Uterus (tissue), 4 donors: ENCODE data around the gene PCDHB13. TPM values are rescaled to one million over a fixed set of nuclear protein-coding genes. Genes with fewer than 3 reads are reported as not detected.
"Not testable (repeated sequence)": the region's sequence is repeated elsewhere in the genome, so short reads cannot be mapped to it uniquely, and the experiment has no call there.

Experiments
- DNase-seq, 2 donors: peaks; one replicate each; pipeline ENCODE4 v3.0.0-alpha.2; 2019 to 2020
- H3K27ac ChIP-seq, 2 donors: fragments of 200-600 bp; sonication (generic); 1 replicate in 1 of 2; 2 replicates in 1 of 2; pipeline ENCODE4 v1.5.1; 2016 to 2018
- H3K27me3 ChIP-seq, 2 donors: fragments of 200-600 bp; sonication (generic); one replicate each; pipeline ENCODE4 v1.5.1; 2018 to 2019; ENCODE audit warnings: control low read depth in 1 of 2
- H3K36me3 ChIP-seq, 2 donors: fragments of 200-600 bp; sonication (generic); one replicate each; pipeline ENCODE4 v1.5.1; 2019; ENCODE audit warnings: control low read depth in 1 of 2
- H3K4me1 ChIP-seq, 2 donors: fragments of 200-600 bp; sonication (generic); one replicate each; pipeline ENCODE4 v1.5.1; 2018 to 2019; ENCODE audit warnings: control low read depth in 1 of 2
- H3K4me3 ChIP-seq, 2 donors: fragments of 200-600 bp; sonication (generic); 1 replicate in 1 of 2; 2 replicates in 1 of 2; pipeline ENCODE4 v1.5.1; 2018 to 2019; ENCODE audit warnings: mild to moderate bottlenecking in 1 of 2
- H3K9me3 ChIP-seq, 2 donors: fragments of 200-600 bp; sonication (generic); one replicate each; pipeline ENCODE4 v1.5.1; 2019; ENCODE audit warnings: control low read depth in 1 of 2
- CTCF ChIP-seq, 4 experiments: fragments of 200-600 bp in 2 of 4; fragments of 450-650 bp in 2 of 4; sonication (generic) in 2 of 4; IDR thresholded peaks; one replicate each; pipeline ENCODE4 v1.5.1; 2016 to 2019; ENCODE audit warnings: antibody characterized with exemption in 4 of 4, mild to moderate bottlenecking in 2 of 4, moderate library complexity in 1 of 4
- POLR2A ChIP-seq, 2 donors: fragments of 450-650 bp; IDR thresholded peaks; one replicate each; pipeline ENCODE4 v1.6.1; 2016; ENCODE audit warnings: antibody characterized with exemption in 2 of 2, mild to moderate bottlenecking in 1 of 2, moderate library complexity in 1 of 2
- intact Hi-C: fragments of 100-400 bp; cut with DNase I; formaldehyde crosslinking; loops from one replicate; pipeline ENCODE4 v1.15.1; 2023; ENCODE audit warnings: low total_unique reads
- total RNA-seq, 4 donors: library from RNA; depleted of rRNA in 3 of 4; stranded (reverse); fragments of >200 nt in 3 of 4; gene quantifications; one replicate each; pipeline versions ENCODE4 v1.1.0 to v1.2.4, GENCODE V29; 2014 to 2023
- donor health status: DM: yes; HTN: yes; CAD: no.

The PCDHB13 gene
- total RNA-seq, 4 donors from 2014 or later, result 6.2 to 26.1 (median 8.5) TPM

GRCh38 chr5:141192110-141192725, 21.5 kb upstream of the PCDHB13 start, which contains the start of gene PCDHB10:
Gene PCDHB10, plus strand, starts transcription at chr5:141192353. Its CDS starts 200 bp downstream, at chr5:141192553.
- intact Hi-C loops, result no loop called here
- H3K4me3 ChIP-seq, result no peak within 1 kb of the TSS
- no peaks in the 10 kb centered on the region for H3K36me3 ChIP-seq
- TF ChIP-seq POLR2A (IDR thresholded peaks at IDR 0.05) (no peak), CTCF (IDR thresholded peaks at IDR 0.05) (peak in 1 of 4 experiments; percentile 6)
- no peak within 1 kb of the TSS for H3K27ac ChIP-seq
- no peak for DNase-seq
- H3K4me1 ChIP-seq, result no peaks in the 10 kb centered on the region
- H3K9me3 ChIP-seq, result peaks cover 3 to 56% of the 10 kb centered on the region in 2 donors
- H3K27me3 ChIP-seq, result no peaks in the 10 kb centered on the region

GRCh38 chr5:141194332-141194731, 19.4 kb upstream of the PCDHB13 start:
- H3K9me3 ChIP-seq, result peaks cover 3 to 60% of the 10 kb centered on the region in 2 donors
- H3K27me3 ChIP-seq, intact Hi-C loops, H3K4me3 ChIP-seq, H3K4me1 ChIP-seq, H3K36me3 ChIP-seq, DNase-seq, H3K27ac ChIP-seq: not testable (repeated sequence)

GRCh38 chr5:141196363-141196762, 17.4 kb upstream of the PCDHB13 start:
- Histone ChIP-seq H3K4me3 (no peak overlapping the region), H3K36me3 (no peaks in the 10 kb centered on the region), H3K4me1 (no peaks in the 10 kb centered on the region), H3K27me3 (no peaks in the 10 kb centered on the region), H3K9me3 (peaks cover 0 to 66% of the 10 kb centered on the region in 2 donors), H3K27ac (no peak overlapping the region)
- TF ChIP-seq CTCF (IDR thresholded peaks at IDR 0.05) (no peak), POLR2A (IDR thresholded peaks at IDR 0.05) (no peak)
- intact Hi-C loops, result no loop called here
- no peak for DNase-seq

- intact Hi-C loops, result no loop called here
- no peak for TF ChIP-seq CTCF (IDR thresholded peaks at IDR 0.05)
- TF ChIP-seq POLR2A (IDR thresholded peaks at IDR 0.05), result no peak
- Histone ChIP-seq H3K4me3 (no peak within 1 kb of the TSS), H3K36me3 (no peaks in the 10 kb centered on the region), H3K27ac (no peak within 1 kb of the TSS), H3K9me3 (peaks cover 0 to 74% of the 10 kb centered on the region in 2 donors), H3K27me3 (no peaks in the 10 kb centered on the region), H3K4me1 (no peaks in the 10 kb centered on the region)
- DNase-seq, result no peak
Measured at GRCh38 chr5:141199359-141200235, 14.1 kb upstream of the PCDHB13 start, which contains the start of gene PCDHB11. Gene PCDHB11, plus strand, starts transcription at chr5:141199627. Its CDS starts 148 bp downstream, at chr5:141199775.

GRCh38 chr5:141201126-141201525, 12.6 kb upstream of the PCDHB13 start:
- H3K36me3 ChIP-seq, DNase-seq, H3K27me3 ChIP-seq, intact Hi-C loops, H3K4me1 ChIP-seq, H3K27ac ChIP-seq, H3K4me3 ChIP-seq: not testable (repeated sequence)
- peaks cover 0 to 81% of the 10 kb centered on the region in 2 donors for H3K9me3 ChIP-seq

GRCh38 chr5:141201646-141202045, 12.1 kb upstream of the PCDHB13 start:
- H3K9me3 ChIP-seq, result peaks cover 0 to 80% of the 10 kb centered on the region in 2 donors
- H3K36me3 ChIP-seq, intact Hi-C loops: not testable (repeated sequence)

More at GRCh38 chr5:141201646-141202045, 12.1 kb upstream of the PCDHB13 start:
- not testable (repeated sequence) for H3K27me3 ChIP-seq, H3K4me1 ChIP-seq, DNase-seq, H3K27ac ChIP-seq, H3K4me3 ChIP-seq
